NCI-H2196 treated with DMSO at 0.1 percent for 48 hours (cell line): ENCODE results near the gene KRT17.

Experiments used
- DNase-seq: peaks from one replicate; lab custom pipeline; 2025; ENCODE audit not compliant: unreplicated experiment; lab: John Stamatoyannopoulos, UW

KRT17 gene

DNA sequence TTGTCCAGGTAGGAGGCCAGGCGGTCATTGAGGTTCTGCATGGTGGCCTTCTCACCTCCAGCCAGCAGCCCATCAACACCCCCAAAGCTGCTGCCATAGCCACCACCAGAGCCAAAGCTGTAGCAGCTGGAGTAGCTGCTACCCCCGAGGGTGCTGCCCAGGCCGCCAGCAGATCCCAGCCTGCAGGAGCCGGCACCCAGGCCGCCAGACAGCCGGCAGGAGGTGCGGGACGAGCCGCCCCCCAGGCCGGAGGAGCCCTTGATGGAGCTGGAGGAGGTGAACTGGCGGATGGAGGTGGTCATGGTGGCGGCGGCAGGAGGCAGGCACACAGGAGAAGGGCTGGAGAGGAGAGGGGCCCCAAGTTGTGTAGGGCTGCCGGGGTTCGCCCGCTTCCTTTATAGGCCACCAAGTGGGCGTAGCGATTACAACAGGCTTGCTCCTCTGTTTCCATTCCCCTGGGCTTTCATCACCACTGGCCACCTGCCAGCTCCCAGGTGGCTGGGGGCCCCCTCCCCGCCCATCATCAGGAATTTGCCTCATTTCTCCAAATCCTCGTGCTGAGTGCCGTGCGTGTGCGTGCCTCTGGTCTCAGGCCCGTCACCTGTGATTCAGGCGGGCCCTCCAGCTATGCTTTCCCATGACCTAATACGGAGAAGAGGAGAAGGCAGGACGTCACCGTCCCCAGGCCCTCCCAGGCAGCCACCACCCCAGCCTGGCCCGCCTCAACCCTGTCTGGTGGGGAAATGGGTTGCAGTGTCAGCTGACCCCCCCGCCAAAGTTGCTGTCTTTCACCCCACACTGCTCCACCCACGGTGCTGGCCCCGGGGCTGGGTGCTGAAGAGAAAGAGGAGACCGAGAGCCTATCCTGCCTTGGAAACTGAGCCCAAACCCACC is at the start of gene KRT17:
TSS of gene KRT17 (minus strand) at position 368 of the 894 bp plus-strand sequence. CDS start at position 302, 66 bp downstream.
- DNase-seq, result no peak

DNA sequence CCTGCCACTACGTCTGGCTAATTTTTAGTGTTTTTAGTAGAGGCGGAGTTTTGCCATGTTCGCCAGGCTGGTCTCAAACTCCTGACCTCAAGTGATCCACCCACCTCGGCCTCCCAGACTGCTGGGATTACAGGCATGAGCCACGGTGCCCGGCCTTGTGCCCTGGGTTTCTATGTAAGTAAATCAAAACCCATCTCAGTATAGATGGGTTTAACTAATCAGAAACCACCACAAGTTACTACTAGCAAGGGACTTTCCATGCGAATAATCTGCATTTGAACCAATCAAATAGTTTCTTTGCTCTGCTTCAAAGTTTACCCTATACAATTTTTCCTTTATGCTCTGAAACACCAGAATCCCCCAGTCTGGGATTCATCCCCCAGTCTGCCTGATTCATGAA is 47.8 kb upstream of the KRT17 start:
- DNase-seq, result no peak

DNA sequence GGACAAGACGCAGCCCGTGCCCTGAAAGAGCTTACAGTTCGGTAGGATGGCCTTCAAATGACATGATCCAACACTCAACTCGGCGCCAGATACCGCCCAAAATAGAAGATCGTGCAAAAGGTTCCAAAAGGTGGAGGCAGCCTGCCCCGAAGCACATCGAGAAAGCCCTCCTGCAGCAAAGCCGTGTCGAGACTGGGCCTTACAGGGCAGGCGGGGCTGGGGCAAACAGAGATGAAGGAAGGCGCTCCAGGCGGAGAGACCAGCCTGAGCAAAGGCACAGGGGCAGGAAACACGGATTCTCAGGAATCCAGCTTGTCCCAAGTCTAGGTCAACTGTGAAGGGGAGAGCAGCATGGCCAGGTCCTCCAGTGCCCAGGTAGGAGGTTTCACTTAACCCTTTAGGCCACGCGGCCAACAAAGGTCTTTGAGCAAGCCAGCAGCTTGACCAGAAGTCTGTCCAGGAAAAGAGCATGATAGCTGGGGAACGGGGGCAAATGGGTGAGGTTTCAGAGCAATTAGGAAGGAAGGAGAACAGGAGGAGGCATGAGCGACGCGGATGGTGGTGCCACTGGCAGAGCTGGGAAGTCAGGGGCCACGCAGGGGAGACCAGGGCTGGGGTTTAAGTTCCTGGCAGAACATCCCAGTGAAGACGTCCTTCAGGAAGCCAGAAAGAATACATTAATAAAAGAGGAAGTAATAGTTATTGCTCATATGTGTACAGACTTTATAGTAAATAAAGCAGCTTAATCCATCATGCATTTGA is 43.1 kb upstream of the KRT17 start:
- no peak for DNase-seq

DNA sequence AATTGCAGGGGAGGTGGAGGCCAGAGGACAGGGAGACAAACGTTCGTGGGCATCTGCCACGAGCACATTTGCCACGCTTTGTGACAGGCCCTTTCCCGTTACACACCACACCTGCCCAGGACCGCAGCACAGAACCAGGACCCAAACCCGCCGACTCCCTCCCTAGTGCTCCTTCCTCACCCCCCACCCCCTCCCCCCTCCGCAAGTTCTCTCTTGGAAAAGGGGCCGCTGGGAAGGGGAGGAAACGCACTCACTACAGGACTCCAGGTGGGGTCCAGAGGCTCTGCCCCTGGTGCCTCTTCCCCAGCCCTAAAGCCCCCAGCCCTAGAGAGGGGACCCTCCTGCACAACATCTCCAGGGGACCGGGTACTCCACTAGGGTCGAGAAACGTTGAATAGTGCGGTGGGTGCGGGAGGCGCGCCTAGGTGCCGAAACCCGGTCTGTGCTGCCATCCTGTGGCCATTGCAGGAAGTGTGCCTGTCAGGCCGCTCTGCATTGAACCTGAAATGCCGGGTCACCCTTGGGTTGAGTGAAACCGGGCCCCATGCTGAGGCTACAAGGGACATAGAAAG is 42.4 kb upstream of the KRT17 start:
- DNase-seq, result peak; percentile 25

DNA sequence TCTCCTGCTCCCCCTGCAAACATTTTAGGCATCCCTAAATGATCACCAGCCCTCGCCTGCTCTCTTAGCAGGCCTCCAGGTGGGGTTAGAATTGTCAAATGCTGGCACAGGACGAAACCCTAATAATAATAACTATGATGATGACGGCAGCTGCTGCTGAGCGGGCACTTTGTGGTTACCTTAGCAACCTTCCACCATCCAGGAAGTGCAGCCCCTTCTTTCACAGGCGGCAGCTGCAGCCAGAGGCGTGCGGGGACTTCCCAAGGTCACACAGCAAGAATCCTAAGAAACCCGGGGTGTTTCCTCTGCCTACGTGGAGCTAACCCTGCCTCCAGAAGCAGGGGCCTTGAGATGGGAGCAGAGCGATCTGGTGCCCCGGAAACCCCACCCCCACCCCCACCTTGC is 41.9 kb upstream of the KRT17 start:
- no peak for DNase-seq

DNA sequence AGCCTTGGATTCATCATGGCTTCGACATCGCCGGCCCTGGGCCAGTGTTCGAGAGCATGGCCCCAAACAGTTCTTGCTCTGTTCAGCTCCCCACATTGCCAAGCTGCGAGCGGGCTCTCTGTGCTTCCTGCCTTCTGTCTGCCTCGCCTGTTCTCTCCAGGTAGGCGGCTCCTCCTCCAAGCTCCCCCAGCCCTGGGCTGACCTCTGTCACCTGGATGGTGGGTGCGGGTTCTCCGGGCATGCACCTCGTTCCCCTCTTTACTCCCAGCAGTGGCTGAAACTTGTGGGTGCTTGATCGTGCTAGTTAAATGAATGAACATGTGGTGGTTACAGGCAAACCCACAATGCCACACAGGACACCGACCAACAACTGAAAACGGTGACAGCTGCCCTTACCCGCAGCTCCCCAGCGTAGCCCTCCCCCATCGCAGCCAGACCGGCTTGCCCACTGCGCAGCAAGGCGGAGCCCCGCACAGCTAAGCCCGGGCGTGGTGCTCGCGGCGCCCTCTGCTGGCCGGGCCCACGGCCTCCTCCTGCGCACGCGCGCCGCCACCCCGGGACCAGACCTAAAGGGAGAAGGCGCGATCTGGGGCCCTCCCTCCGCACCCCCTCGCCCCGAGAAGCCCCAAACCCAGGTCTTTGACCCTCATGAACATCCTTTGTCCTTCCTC is 41.3 kb upstream of the KRT17 start:
- peak; percentile 22 for DNase-seq

DNA sequence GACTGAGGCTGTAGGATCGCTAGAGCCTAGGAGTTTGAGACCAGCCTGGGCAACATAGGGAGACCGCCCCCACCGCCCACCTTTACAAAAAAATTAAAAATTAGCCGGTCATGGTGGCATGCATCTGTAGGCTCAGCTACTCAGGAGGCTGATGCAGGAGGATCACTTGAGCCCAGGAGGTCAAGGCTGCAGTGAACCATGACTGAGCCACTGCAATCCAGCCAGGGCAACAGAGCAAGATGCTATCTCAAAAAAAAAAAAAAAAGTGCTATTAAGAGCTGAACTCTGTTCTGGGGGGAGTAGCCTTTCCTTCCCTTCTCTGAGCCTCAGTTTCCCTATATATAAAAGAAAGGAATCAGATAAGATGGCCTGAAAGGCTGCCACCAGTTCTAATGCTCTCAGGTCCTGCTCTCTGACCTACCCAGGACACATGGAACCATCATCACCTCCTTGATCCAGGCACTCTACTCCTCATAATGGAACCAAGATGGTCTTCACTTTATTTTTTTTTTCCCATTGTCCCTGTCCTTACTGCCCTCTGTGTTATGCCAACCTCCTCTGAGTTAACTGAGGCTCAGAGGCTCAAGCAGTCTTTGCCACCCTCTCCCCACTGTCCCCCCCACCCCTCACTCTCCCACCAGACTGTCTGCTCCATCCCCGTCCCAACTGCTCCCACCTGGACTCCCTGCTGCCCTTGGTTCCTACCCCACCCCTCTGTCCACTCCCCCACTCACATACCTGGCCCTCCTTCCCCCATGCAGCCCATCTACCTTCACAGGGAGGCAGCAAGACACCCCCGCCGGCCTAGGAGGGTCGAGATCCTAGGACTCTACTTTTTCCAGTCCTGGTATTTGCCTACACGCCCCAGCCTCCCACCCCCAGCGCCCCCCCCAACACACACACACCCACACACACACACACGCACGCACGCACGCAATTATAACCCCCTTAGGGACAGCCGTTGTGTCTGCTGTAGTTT is 40.5 kb upstream of the KRT17 start:
- no peak for DNase-seq

DNA sequence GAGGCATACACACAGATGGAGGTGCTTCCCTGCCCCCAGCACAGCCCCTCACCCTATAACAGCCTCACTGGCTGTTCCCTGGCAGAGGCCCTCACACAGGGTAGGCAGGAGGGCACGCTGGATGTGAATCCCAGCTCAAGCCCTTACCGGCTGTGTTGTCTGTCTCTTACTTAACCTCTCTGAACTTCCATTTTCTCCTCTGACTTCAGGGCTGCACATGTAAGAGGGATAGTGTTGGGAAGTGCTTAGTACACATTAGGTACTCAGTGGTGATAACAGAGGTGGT is 39.7 kb upstream of the KRT17 start:
- DNase-seq, result no peak

DNA sequence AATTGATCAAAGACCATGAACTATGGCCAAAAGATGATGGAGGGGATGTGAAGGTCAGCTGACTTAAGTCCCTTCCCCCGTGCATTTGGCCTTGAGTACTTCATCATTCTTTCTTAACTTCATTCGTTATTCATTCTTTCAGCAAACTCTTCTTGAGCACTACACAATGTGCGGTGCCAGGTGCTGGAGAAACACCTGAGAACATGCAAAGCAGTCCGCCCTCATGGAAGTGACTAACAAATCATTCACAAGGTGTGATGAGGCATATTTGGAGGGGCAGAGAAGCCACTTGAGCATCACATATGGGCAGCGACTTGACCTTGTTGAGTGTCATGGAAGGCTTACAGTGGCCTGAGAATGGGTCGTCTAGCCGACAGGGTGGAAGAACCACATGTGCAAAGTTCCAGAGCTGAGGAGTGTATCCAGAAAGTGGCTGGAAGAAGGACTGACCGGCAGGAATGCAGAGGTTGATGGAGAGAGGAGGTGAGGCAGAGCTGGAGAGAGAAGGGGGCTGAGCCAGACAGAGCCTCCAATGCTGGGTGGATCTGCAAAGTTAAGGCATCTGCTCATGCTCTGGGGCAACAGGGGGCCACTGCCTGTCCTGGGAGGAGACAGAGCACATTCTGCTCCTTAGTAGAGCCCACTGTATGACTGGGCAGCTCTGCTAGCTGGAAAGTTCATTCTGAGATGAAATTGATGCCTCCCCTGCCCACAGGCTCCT is 39.2 kb upstream of the KRT17 start:
- no peak for DNase-seq

DNA sequence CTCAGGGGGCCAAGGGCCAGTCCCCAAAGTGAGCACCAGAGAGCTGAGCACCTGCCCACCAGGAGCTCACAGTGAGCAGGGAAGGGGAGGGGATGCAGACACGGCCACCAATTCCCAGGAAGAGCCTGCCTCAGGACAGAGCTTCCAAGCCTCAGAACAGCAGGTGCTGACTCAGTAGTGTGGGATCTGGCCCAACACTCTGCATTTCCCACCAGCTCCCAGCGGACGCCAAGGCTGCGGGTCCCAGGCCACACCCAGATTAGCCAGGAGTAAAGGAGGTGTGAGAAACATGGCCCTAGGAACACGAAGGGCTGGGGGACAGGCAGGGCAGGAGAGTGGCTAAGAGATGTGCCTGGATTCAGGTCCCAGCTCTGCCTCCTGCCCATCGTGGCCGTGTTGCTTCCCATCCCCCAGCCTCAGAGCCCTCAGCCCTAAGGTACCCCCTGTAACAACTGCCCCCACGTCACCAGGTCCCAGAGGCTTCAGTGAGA is 35.9 kb upstream of the KRT17 start:
- no peak for DNase-seq

DNA sequence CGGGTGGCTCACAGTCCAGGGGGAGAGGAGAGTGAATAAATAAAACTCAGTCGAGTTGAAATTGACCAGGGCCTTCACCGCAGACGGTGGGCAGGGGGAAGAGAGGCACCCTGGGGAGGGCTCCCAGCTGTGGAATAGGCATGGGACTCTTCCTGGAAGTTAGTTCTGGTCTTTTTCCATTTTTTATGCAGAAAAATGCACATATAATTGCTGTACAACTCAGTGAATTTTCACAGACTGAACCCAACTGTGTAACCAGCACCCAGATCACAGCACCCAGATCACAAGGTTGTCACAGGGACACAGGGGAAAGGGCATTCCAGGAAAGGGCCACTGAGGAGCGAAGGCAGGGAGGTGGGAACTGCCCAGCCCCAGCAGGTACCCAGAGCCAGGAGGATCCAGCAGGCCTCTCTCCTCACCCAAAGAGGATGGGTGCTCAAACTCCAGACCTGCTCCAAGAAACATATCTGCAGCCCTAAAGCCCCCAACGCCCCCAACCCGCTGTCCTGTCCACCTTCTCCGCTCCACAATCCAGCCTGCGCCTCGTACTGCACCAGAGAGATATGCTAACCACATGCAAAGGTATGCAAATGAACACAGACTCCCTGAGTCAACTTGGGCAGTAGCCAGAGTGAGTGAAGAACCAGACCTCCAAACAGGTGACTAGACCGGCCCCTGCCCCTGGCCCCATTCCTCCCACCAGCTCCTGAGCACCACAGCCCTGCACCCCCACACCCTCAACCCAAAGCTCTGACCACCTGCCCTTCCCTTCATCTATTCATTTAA is 35.2 kb upstream of the KRT17 start:
- no peak for DNase-seq

DNA sequence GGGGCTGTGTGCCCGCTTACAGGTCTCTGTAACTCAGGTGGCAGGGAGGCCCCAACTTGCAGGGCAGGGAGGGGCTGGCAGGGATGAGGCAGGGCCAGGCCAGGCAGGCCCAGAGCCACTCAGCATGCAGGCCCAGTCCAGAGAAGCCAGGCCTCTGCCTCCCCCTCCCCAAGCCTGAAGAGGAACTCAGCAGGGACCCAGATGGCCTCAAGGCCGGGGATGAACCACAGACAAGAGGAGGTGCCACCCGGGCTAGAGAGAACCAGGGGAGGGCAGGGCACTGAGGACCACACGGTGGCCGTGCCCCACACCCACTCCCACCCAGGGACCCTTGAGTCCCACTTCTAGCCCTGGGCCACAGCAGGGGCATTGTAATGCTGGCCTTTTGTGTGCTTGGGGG is 34.5 kb upstream of the KRT17 start:
- no peak for DNase-seq

DNA sequence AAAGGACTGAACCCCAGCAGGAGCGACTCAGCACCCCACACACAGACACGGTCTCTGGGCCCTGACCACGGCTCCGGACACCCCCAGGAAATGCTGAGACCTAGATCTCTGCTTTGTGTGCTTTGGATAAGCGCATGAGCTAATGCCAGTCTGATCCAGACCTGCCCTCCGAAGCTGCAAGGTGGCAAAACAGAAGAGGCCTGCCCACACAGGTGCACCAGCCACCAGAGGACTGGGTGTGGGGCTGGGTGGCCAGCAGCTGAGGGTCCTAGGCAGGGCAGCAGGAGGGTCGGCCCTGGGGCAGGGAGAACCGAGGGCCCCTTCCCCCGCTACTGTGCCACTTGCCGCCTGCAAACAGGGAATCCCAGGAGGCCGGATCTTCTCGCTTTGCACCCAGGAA is 33.6 kb upstream of the KRT17 start:
- DNase-seq, result no peak

DNA sequence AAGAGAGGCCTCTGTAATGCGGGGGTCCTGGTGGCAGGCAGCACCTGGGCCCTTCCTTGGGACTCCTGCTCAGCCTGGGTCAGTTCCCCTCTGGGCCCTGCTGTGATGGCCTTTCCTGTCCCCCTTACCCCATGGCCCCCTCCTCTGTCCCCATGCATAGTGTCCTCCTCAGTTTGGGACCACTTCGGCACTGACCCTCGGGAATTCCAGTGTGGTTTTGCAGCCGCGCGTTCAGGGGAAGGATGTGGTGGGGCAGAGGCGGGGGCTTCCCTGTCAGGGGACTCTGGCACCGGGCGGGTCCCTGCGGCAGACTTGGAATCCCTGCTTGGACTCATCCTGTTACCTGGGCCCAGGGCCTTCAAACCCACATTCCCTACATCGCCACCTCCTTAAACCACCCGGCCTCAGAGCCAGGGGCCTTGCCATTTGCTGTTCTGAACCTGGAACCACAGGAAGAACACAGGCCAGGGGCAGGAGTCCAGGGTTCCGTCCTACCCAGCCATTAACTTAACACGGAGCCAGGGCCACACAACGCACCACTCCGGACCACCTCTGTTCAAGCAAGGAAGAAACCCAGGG is 32.9 kb upstream of the KRT17 start:
- DNase-seq, result no peak

DNA sequence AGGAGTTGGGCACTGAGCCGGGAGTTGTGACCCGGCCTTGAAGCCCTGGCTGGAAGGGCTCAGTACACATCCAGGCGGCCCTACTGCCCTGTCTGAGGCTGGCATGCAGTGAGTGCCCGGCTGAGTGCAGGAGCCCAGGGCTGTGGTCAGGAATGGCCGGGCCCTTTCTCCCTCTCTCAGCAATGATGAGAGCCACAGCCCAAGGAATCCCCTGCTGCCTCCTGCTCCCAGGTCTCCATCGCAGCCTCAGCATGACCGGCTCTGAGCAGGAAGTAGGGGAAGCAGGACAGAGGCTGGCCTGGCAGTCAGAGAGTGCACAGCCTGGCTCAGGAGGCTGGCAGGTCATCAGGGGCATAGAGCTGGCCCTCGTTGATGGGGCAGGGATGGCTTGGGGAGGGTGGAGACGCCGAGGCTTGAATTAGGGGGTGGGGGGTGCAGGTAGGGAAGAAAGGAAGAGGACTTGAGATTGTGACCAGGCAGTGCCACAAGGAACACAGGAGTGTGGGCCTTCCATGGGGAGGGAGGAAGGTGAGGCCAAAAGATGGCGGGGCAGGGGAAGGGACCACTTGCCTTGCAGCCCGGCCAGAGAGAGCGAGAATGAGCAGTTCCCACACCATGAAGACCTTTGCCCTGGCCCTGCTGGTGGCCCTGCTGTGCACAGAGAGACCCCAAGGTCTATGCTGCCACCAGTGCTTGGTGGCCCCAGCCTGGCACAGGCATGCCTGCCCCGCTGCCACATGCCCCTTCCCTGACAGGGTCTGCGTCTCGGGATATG is 32.1 kb upstream of the KRT17 start:
- no peak for DNase-seq

DNA sequence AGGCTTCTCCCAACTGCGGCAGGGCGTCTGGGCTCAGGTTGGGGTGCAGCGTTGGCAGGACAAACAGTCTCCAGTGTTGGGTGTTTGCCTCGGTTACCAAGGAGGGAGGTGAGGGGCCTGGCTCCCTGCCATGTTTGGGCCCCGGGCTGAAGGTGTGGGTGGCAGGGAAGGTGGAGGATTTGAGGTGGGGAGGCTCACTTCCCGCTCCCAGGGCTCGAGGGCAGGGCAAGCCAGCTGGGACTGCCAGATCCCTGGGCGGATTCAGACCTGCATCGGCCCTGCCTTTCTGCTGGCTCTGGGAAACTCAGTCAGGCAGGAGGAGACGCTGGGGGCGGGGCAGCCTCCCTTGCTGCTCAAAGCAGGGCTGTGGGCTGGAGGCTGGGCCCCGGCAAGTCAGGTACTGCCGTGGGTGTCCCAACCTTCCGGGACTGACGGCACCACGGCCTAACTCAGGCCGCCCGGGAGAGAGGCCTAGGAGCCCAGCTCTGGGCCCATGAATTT is 31.3 kb upstream of the KRT17 start:
- no peak for DNase-seq
